ENCODE data around the gene DKC1. TPM values are rescaled to one million over a fixed set of nuclear protein-coding genes. Genes with fewer than 3 reads are reported as not detected.

DKC1 gene
- total RNA-seq, 1 experiment from 2014 or later = 179 TPM

DNA sequence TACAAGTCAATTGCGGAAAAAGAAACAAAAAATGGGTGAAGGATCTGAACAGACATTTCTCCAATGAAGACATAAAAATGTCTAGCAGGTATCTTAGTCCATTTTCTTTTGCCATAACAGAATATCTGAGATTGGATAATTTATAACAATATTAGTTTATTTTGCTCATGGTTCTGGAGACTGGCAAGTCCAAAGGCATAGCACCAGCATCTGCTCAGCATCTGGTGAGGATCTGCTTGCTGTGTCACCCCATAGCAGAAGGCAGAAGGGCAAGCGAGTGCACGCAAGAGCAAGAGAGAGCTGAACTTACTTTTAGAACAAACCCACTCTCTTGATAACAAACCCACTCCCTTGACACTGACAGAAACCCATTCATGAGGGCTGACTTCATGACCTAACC, 41.5 kb upstream of the DKC1 start:
- no peak for ATAC-seq
- Histone ChIP-seq H3K36me3 (ENCODE audit: control insufficient read depth, insufficient read depth, low read length) (no peaks in the 10 kb centered on the region), H3K9me3 (ENCODE audit: control insufficient read depth, insufficient read depth, low read depth, low read length) (no peaks in the 10 kb centered on the region), H3K27me3 (ENCODE audit: control insufficient read depth, insufficient read depth, low read length) (no peaks in the 10 kb centered on the region), H3K4me1 (ENCODE audit: control insufficient read depth, insufficient read depth, low read length) (peaks cover 10% of the 10 kb centered on the region), H3K27ac (ENCODE audit: low read length) (no peak overlapping the region), H3K4me3 (ENCODE audit: low read depth in 2 of 2, low read length in 2 of 2) (no peak overlapping the region)
- intact Hi-C loops (cut with micrococcal nuclease; ENCODE audit: unreplicated experiment) = no loop called here
- no peak for DNase-seq (ENCODE audit: low read depth, low spot score)
- TF ChIP-seq TCF7L2 (IDR thresholded peaks at IDR 0.05; ENCODE audit: low read depth, low read length) = no peak
- TF ChIP-seq SIN3A (IDR thresholded peaks at IDR 0.05; ENCODE audit: borderline replicate concordance, insufficient read depth, low read depth, low read length) = no peak
- TF ChIP-seq, protein P1, sequence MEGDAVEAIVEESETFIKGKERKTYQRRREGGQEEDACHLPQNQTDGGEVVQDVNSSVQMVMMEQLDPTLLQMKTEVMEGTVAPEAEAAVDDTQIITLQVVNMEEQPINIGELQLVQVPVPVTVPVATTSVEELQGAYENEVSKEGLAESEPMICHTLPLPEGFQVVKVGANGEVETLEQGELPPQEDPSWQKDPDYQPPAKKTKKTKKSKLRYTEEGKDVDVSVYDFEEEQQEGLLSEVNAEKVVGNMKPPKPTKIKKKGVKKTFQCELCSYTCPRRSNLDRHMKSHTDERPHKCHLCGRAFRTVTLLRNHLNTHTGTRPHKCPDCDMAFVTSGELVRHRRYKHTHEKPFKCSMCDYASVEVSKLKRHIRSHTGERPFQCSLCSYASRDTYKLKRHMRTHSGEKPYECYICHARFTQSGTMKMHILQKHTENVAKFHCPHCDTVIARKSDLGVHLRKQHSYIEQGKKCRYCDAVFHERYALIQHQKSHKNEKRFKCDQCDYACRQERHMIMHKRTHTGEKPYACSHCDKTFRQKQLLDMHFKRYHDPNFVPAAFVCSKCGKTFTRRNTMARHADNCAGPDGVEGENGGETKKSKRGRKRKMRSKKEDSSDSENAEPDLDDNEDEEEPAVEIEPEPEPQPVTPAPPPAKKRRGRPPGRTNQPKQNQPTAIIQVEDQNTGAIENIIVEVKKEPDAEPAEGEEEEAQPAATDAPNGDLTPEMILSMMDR (IDR thresholded peaks at IDR 0.05) = no peak
- TF ChIP-seq POLR2AphosphoS5 (IDR thresholded peaks at IDR 0.05; ENCODE audit: low read depth, low read length) = no peak
- TF ChIP-seq, protein P2, sequence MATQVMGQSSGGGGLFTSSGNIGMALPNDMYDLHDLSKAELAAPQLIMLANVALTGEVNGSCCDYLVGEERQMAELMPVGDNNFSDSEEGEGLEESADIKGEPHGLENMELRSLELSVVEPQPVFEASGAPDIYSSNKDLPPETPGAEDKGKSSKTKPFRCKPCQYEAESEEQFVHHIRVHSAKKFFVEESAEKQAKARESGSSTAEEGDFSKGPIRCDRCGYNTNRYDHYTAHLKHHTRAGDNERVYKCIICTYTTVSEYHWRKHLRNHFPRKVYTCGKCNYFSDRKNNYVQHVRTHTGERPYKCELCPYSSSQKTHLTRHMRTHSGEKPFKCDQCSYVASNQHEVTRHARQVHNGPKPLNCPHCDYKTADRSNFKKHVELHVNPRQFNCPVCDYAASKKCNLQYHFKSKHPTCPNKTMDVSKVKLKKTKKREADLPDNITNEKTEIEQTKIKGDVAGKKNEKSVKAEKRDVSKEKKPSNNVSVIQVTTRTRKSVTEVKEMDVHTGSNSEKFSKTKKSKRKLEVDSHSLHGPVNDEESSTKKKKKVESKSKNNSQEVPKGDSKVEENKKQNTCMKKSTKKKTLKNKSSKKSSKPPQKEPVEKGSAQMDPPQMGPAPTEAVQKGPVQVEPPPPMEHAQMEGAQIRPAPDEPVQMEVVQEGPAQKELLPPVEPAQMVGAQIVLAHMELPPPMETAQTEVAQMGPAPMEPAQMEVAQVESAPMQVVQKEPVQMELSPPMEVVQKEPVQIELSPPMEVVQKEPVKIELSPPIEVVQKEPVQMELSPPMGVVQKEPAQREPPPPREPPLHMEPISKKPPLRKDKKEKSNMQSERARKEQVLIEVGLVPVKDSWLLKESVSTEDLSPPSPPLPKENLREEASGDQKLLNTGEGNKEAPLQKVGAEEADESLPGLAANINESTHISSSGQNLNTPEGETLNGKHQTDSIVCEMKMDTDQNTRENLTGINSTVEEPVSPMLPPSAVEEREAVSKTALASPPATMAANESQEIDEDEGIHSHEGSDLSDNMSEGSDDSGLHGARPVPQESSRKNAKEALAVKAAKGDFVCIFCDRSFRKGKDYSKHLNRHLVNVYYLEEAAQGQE (IDR thresholded peaks at IDR 0.05; ENCODE audit: insufficient read depth in 1 of 2, low read depth in 2 of 2, low read length in 1 of 2) = no peak
- POLR2A ChIA-PET = no interaction called here
- CTCF ChIA-PET = no interaction called here
- BruUV-seq (replicated peaks) = no TSS peak
- in situ Hi-C loops (cut with HindIII; ENCODE audit: low pct_unique_long_range_greater_than_20kb, low sequenced_read_pairs) = no loop called here

DNA sequence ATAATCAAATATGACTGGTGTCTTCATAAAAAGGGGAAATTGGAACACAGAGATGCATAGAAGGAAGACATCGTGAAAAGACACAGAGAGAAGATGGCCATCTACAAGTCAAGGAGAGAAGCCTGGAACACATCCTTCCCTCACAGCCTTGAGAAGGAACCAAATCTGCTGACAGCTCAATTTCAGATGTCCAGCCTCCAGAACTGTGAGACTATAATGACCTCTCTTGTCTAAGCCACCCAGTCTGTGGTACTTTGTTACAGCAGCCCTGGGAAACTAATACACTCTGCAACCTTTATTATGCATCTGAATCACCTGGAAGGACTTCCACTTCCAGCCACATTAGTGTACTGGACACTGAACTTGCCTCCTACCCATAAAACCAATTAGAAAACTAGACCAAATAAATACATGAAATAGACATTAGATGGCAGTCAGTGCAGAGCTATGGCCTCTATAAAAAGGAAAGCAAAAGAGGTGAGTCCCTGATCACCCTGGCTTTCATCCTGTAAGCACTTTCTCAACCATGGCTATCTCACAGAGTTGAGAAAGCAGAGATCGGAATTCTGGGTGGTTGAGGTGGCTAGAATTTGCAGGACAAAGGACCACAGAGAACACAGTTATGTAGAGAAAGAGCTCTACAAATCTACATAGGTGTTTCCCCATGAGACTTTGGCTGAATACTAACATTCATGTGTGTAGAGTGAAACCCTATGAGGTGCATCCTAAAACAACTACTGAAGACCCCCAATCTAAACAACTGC, 37.5 kb upstream of the DKC1 start:
- H3K27ac ChIP-seq (ENCODE audit: low read length) = peak overlapping the region; percentile 49
- no peaks in the 10 kb centered on the region for H3K27me3 ChIP-seq (ENCODE audit: control insufficient read depth, insufficient read depth, low read length)
- H3K9me3 ChIP-seq (ENCODE audit: control insufficient read depth, insufficient read depth, low read depth, low read length) = no peaks in the 10 kb centered on the region
- ChIA-PET POLR2A (interaction anchor here (0.7 kb wide), 1 partner anchor 8 kb away, joined by 3 read pairs; no protein-coding TSS in a partner anchor), CTCF (interaction anchor here (2.5 kb wide), 1 partner anchor 24 kb away, joined by 13 read pairs; no protein-coding TSS in a partner anchor)
- no peak overlapping the region for H3K4me3 ChIP-seq (ENCODE audit: low read depth in 2 of 2, low read length in 2 of 2)
- DNase-seq (ENCODE audit: low read depth, low spot score) = no peak
- intact Hi-C loops (cut with micrococcal nuclease; ENCODE audit: unreplicated experiment) = no loop called here
- H3K36me3 ChIP-seq (ENCODE audit: control insufficient read depth, insufficient read depth, low read length) = no peaks in the 10 kb centered on the region
- ATAC-seq = no peak; the same call in 1 of the 2 replicates
- in situ Hi-C loops (cut with HindIII; ENCODE audit: low pct_unique_long_range_greater_than_20kb, low sequenced_read_pairs) = no loop called here
- no TSS peak for BruUV-seq (replicated peaks)
- H3K4me1 ChIP-seq (ENCODE audit: control insufficient read depth, insufficient read depth, low read length) = peaks cover 35% of the 10 kb centered on the region
- TF ChIP-seq POLR2AphosphoS5 (IDR thresholded peaks at IDR 0.05; ENCODE audit: low read depth, low read length) (no peak), SIN3A (IDR thresholded peaks at IDR 0.05; ENCODE audit: borderline replicate concordance, insufficient read depth, low read depth, low read length) (no peak), TCF7L2 (IDR thresholded peaks at IDR 0.05; ENCODE audit: low read depth, low read length) (no peak)
- TF ChIP-seq, protein P1 (IDR thresholded peaks at IDR 0.05) = peak; percentile 17; the same call in 1 of the 2 replicates
- TF ChIP-seq, protein P2 (IDR thresholded peaks at IDR 0.05; ENCODE audit: insufficient read depth in 1 of 2, low read depth in 2 of 2, low read length in 1 of 2) = no peak

Data from Panc1 (cell line).